A673 (cell line): ENCODE results near the gene KIF26B. TPM values are rescaled to one million over a fixed set of nuclear protein-coding genes. Genes with fewer than 3 reads are reported as not detected.

ENCODE experiments used
- BruUV-seq: library from RNA; stranded (reverse); fragments of 400-500 nt; replicated peaks from 2 replicates; lab custom pipeline; 2021; lab: Mats Ljungman, UMichigan
- CTCF ChIA-PET: fragments of 300-600 bp; sonication (Branson Sonifier 250); formaldehyde crosslinking; loops from one replicate; lab custom pipeline; 2022; ENCODE audit warnings: antibody characterized with exemption; lab: Charles Lee
- POLR2A ChIA-PET: fragments of 300-600 bp; sonication (Branson Sonifier 250); formaldehyde crosslinking; loops from one replicate; lab custom pipeline; 2022; ENCODE audit warnings: antibody characterized with exemption; ENCODE audit not compliant: low non-redundant PET; lab: Charles Lee
- DNase-seq: peaks from one replicate; pipeline ENCODE4 v3.0.0-alpha.2; 2015; ENCODE audit warnings: low spot score
- H3K27ac ChIP-seq: fragments of 200-600 bp; sonication (generic); 2 replicates; pipeline ENCODE4 v1.5.1; 2016; ENCODE audit warnings: mixed run types, low read depth, mild to moderate bottlenecking, mixed read lengths, antibody characterized with exemption, low read length; ENCODE audit not compliant: poor library complexity, severe bottlenecking
- H3K27me3 ChIP-seq: fragments of 200-600 bp; sonication (generic); replicated peaks from 2 replicates; pipeline ENCODE4 v1.6.1; 2017; ENCODE audit warnings: mixed run types, low read depth, mild to moderate bottlenecking, mixed read lengths, antibody characterized with exemption, low read length; ENCODE audit not compliant: insufficient read depth, poor library complexity
- H3K36me3 ChIP-seq: fragments of 200-600 bp; sonication (generic); 2 replicates; pipeline ENCODE4 v1.6.1; 2016; ENCODE audit warnings: mixed run types, mild to moderate bottlenecking, mixed read lengths, antibody characterized with exemption, low read length; ENCODE audit not compliant: insufficient read depth, poor library complexity, severe bottlenecking
- H3K4me1 ChIP-seq: fragments of 200-600 bp; sonication (generic); 2 replicates; pipeline ENCODE4 v1.6.1; 2017; ENCODE audit warnings: mixed run types, mild to moderate bottlenecking, mixed read lengths, antibody characterized with exemption, low read length; ENCODE audit not compliant: insufficient read depth, poor library complexity, severe bottlenecking
- H3K4me3 ChIP-seq: fragments of 200-600 bp; sonication (generic); 2 replicates; pipeline ENCODE4 v1.5.1; 2016; ENCODE audit warnings: low read depth, mixed run types, mild to moderate bottlenecking, mixed read lengths, low read length; ENCODE audit not compliant: poor library complexity, severe bottlenecking
- H3K9me3 ChIP-seq: fragments of 200-600 bp; sonication (generic); 2 replicates; pipeline ENCODE4 v1.6.1; 2016; ENCODE audit warnings: mixed run types, low read depth, mild to moderate bottlenecking, mixed read lengths, antibody characterized with exemption, low read length; ENCODE audit not compliant: poor library complexity, severe bottlenecking
- EZH2 ChIP-seq: fragments of 200-600 bp; sonication (generic); IDR thresholded peaks from 2 replicates; pipeline ENCODE4 v1.6.1; 2017; ENCODE audit warnings: borderline replicate concordance, low read depth, mild to moderate bottlenecking, mixed read lengths, antibody characterized with exemption, low read length; ENCODE audit not compliant: poor library complexity, severe bottlenecking
- intact Hi-C: fragments of 100-400 bp; cut with micrococcal nuclease; formaldehyde crosslinking; loops from one replicate; pipeline ENCODE4 v1.10.0; 2022; ENCODE audit not compliant: unreplicated experiment
- total RNA-seq: library from RNA; stranded (reverse); gene quantifications from 2 replicates; pipeline ENCODE4 v1.2.3, GENCODE V29; 2021
- TF ChIP-seq, protein P1 (sequence below): fragments of 300-800, 200-600 bp; sonication (generic); conservative IDR thresholded peaks from 2 replicates; pipeline ENCODE4 v1.5.1; 2017; ENCODE audit warnings: low read depth, mild to moderate bottlenecking, antibody characterized with exemption, low read length, moderate library complexity, mixed read lengths

Gene KIF26B
- total RNA-seq, 1 experiment from 2014 or later = not detected

DNA sequence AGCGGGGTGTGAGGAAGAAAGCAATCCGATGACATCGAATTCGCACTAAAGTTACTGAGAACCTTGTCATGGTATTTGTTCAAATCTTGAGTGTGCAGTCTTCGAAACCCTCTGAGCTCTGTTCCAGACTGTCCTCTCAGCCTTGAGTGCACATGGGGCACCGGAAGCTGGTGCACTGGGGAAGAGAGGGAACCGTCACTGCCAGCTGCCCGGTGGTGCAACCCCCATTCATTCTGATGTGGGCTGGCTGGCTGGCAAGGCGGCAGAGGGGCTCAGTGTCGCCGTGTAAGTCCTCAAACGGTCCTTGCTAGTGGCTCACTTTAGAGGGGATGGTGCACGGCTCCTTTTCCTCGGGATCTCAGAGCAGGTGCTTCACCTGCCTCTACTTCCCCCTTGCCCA, 137.4 kb downstream of the KIF26B start:
- POLR2A ChIA-PET = no interaction called here
- TF ChIP-seq, protein P1, sequence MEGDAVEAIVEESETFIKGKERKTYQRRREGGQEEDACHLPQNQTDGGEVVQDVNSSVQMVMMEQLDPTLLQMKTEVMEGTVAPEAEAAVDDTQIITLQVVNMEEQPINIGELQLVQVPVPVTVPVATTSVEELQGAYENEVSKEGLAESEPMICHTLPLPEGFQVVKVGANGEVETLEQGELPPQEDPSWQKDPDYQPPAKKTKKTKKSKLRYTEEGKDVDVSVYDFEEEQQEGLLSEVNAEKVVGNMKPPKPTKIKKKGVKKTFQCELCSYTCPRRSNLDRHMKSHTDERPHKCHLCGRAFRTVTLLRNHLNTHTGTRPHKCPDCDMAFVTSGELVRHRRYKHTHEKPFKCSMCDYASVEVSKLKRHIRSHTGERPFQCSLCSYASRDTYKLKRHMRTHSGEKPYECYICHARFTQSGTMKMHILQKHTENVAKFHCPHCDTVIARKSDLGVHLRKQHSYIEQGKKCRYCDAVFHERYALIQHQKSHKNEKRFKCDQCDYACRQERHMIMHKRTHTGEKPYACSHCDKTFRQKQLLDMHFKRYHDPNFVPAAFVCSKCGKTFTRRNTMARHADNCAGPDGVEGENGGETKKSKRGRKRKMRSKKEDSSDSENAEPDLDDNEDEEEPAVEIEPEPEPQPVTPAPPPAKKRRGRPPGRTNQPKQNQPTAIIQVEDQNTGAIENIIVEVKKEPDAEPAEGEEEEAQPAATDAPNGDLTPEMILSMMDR = no peak
- TF ChIP-seq EZH2 = no peak
- Histone ChIP-seq H3K4me3 (no peak overlapping the region), H3K4me1 (no peaks in the 10 kb centered on the region), H3K27me3 (peaks cover 54% of the 10 kb centered on the region), H3K9me3 (no peaks in the 10 kb centered on the region), H3K27ac (no peak overlapping the region), H3K36me3 (no peaks in the 10 kb centered on the region)
- no TSS peak for BruUV-seq
- CTCF ChIA-PET = no interaction called here
- DNase-seq = no peak
- intact Hi-C loops = no loop called here

DNA sequence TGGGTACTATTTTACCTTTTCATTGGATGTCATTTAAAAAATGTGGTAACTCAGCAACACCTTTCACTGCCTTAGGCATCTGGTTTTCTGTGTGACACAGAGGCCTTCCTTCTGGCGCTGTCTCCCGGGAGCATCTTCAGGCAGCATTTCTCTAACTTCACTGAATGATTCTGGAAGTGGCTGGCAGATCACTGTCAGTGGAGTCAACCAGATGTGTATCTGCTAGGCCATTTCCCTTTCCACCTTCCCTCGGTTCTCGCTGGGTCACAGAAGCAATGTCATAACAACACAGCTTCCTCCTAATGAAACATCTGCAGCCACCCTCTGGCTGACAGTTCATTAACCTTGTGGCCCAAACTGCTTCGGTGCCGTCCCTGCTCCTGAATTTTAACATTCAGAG, 137.8 kb downstream of the KIF26B start:
- intact Hi-C loops = no loop called here
- BruUV-seq = no TSS peak
- no peak overlapping the region for H3K27ac ChIP-seq
- peaks cover 54% of the 10 kb centered on the region for H3K27me3 ChIP-seq
- H3K9me3 ChIP-seq = no peaks in the 10 kb centered on the region
- POLR2A ChIA-PET = no interaction called here
- CTCF ChIA-PET = no interaction called here
- DNase-seq = no peak
- no peak overlapping the region for H3K4me3 ChIP-seq
- no peaks in the 10 kb centered on the region for H3K4me1 ChIP-seq
- no peaks in the 10 kb centered on the region for H3K36me3 ChIP-seq
- no peak for TF ChIP-seq EZH2
- TF ChIP-seq, protein P1 = no peak

DNA sequence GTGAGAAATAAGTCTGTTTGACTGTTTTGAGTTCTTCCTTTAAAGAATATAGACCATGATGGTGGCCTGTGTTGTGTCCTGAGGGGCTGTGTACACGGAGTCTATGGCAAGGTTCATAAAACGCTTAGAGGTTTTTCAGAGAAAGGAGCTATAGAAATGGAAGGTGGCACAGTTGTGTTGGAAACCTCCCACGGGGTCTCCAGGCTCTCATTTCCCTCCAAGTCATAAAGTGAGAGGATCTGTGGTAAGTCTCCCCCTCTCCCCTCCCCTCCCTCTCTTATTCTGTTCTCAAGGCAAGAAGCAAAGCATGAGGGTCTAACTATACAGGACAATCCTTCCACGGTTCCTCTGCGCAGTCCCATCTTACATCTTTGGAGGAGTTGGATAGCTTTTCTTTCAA, 139.2 kb downstream of the KIF26B start:
- no peak for DNase-seq
- TF ChIP-seq, protein P1 = no peak
- no peak for TF ChIP-seq EZH2
- Histone ChIP-seq H3K9me3 (no peaks in the 10 kb centered on the region), H3K27ac (no peak overlapping the region), H3K4me1 (no peaks in the 10 kb centered on the region), H3K4me3 (no peak overlapping the region), H3K36me3 (no peaks in the 10 kb centered on the region), H3K27me3 (peaks cover 50% of the 10 kb centered on the region)
- intact Hi-C loops = no loop called here
- no TSS peak for BruUV-seq
- ChIA-PET CTCF (no interaction called here), POLR2A (no interaction called here)
